Tibial artery (tissue), 4 donors: Measurements from ENCODE around the gene HEBP1.

Experiments
- DNase-seq, 2 donors: peaks; one replicate each; pipeline ENCODE4 v3.0.0-alpha.2; 2019
- H3K27ac ChIP-seq, 2 donors: fragments of 200-600 bp; sonication (generic) in 1 of 2; 1 replicate in 1 of 2; 2 replicates in 1 of 2; pipeline ENCODE4 v1.5.1; 2018 to 2019; ENCODE audit warnings: mild to moderate bottlenecking in 1 of 2
- H3K27me3 ChIP-seq, 2 donors: fragments of 200-600 bp; sonication (generic) in 1 of 2; one replicate each; pipeline versions ENCODE4 v1.5.1 to v1.6.0; 2016 to 2019
- H3K36me3 ChIP-seq, 3 donors: fragments of 200-600 bp; sonication (generic) in 2 of 3; one replicate each; pipeline ENCODE4 v1.5.1; 2016 to 2019; ENCODE audit warnings: mild to moderate bottlenecking in 2 of 3
- H3K4me1 ChIP-seq, 4 donors: fragments of 200-600 bp; sonication (generic) in 2 of 4; 1 replicate in 3 of 4; 2 replicates in 1 of 4; pipeline ENCODE4 v1.5.1; 2016 to 2019
- H3K4me3 ChIP-seq, 2 donors: fragments of 200-600 bp; sonication (generic) in 1 of 2; 1 replicate in 1 of 2; 2 replicates in 1 of 2; pipeline ENCODE4 v1.5.1; 2018 to 2019; ENCODE audit warnings: mild to moderate bottlenecking in 2 of 2
- H3K9me3 ChIP-seq, 3 donors: fragments of 200-600 bp; sonication (generic) in 1 of 3; one replicate each; pipeline ENCODE4 v1.5.1; 2016 to 2019
- intact Hi-C: fragments of 100-400 bp; cut with DNase I; formaldehyde crosslinking; loops from one replicate; pipeline ENCODE4 v1.15.0; 2023; ENCODE audit warnings: low total_unique reads
- TF ChIP-seq, protein P1 (sequence below), 2 experiments: fragments of 200-600 bp in 1 of 2; fragments of 450-650 bp in 1 of 2; IDR thresholded peaks; one replicate each; pipeline ENCODE4 v1.5.1; 2017 to 2019; ENCODE audit warnings: antibody characterized with exemption in 2 of 2, mild to moderate bottlenecking in 1 of 2, moderate library complexity in 1 of 2

Gene HEBP1, protein sequence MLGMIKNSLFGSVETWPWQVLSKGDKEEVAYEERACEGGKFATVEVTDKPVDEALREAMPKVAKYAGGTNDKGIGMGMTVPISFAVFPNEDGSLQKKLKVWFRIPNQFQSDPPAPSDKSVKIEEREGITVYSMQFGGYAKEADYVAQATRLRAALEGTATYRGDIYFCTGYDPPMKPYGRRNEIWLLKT

DNA sequence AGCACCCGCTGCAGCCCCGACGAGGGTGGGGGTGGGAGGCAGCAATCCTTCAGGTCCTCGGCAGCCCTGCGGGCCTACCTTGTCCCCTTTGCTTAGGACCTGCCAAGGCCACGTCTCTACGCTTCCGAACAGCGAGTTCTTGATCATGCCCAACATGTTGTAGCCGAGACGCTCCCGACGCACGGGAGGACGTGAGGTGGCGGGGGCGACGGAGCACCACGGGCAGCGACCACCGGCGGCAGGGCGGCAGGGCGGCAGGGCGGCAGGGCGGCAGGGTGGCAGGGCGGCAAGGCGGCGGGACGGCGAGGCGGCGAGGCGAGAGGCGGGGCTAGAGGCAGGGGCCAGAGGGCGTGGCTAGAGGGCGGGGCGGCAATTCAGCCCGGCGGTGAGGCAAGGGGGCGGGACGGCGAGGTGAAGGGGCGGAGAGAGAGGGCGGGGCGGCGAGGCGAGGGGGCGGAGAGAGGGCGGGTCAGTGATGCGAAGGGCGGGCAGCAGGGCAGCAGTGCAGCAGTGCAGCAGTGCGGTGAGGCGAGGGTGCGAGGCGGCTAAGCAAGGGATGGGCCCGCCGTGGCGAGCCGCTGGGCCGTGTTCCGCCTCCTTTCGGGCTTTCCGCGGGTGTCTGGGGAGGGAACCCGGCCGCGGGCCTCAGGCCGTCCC is at the start of gene HEBP1:
Gene HEBP1 (minus strand): TSS at position 307 of the 657 bp plus-strand sequence. CDS start 151 bp downstream, at position 156.
- Histone ChIP-seq H3K4me3 (peak within 1 kb of the TSS; percentile 69 to 82), H3K36me3 (no peaks in the 10 kb centered on the region), H3K27me3 (no peaks in the 10 kb centered on the region), H3K4me1 (peaks cover 0 to 41% (median 17%) of the 10 kb centered on the region in 4 donors), H3K27ac (peak within 1 kb of the TSS; percentile 88 to 90), H3K9me3 (no peaks in the 10 kb centered on the region)
- TF ChIP-seq, protein P1, sequence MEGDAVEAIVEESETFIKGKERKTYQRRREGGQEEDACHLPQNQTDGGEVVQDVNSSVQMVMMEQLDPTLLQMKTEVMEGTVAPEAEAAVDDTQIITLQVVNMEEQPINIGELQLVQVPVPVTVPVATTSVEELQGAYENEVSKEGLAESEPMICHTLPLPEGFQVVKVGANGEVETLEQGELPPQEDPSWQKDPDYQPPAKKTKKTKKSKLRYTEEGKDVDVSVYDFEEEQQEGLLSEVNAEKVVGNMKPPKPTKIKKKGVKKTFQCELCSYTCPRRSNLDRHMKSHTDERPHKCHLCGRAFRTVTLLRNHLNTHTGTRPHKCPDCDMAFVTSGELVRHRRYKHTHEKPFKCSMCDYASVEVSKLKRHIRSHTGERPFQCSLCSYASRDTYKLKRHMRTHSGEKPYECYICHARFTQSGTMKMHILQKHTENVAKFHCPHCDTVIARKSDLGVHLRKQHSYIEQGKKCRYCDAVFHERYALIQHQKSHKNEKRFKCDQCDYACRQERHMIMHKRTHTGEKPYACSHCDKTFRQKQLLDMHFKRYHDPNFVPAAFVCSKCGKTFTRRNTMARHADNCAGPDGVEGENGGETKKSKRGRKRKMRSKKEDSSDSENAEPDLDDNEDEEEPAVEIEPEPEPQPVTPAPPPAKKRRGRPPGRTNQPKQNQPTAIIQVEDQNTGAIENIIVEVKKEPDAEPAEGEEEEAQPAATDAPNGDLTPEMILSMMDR (IDR thresholded peaks at IDR 0.05): peak in 1 of 2 experiments; percentile 30
- intact Hi-C loops: no loop called here
- DNase-seq: peak; percentile 93 to 97

DNA sequence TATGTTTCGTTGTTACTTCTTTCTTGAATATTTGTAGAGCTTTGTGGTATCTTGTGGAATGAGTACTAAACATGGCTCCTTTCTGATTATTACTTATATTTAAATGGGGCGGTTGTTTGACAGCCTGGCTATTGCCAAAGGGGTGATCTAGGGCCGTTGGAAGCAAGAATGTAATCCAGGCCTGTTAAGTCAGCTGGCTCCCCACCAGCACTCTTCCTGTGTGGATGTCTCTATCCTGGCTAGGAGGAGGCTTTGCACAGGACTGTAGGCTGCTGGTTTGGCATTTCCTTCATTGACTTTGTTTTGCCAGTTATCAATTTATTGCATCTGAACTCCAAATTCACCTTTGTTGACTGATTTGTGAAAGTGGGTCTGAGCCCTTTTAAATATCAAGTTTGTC is 49.8 kb upstream of the HEBP1 start:
- intact Hi-C loops: no loop called here
- no peak for DNase-seq
- Histone ChIP-seq H3K4me3 (no peak overlapping the region), H3K9me3 (peaks cover 0 to 3% (median 0%) of the 10 kb centered on the region in 3 donors), H3K27me3 (no peaks in the 10 kb centered on the region), H3K4me1 (peaks cover 0 to 8% (median 0%) of the 10 kb centered on the region in 4 donors), H3K27ac (no peak overlapping the region), H3K36me3 (no peaks in the 10 kb centered on the region)
- TF ChIP-seq, protein P1 (IDR thresholded peaks at IDR 0.05): no peak

DNA sequence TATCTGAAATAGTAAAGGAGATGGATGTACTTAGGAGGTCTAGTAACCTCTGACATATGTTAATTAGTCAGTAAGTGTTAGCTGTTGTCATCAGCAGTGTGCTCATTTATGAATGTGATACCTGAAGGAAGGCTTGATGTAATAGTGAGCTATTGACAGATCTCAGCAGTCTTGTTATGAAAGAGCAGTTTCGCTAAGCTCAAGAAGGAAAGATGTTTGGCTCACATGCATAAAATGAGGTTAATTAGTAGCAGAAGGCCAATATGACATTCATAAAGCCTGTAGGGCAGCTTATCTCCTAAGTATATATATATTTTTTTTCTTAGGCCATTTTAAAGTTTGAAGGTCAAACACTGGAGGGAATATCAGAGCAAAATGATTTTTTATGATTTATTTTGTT is 46.9 kb upstream of the HEBP1 start:
- no peak overlapping the region for H3K4me3 ChIP-seq
- no peaks in the 10 kb centered on the region for H3K27me3 ChIP-seq
- intact Hi-C loops: no loop called here
- DNase-seq: no peak
- TF ChIP-seq, protein P1 (IDR thresholded peaks at IDR 0.05): no peak
- no peaks in the 10 kb centered on the region for H3K36me3 ChIP-seq
- H3K9me3 ChIP-seq: no peaks in the 10 kb centered on the region
- H3K4me1 ChIP-seq: peaks cover 0 to 15% (median 2%) of the 10 kb centered on the region in 4 donors
- H3K27ac ChIP-seq: no peak overlapping the region

DNA sequence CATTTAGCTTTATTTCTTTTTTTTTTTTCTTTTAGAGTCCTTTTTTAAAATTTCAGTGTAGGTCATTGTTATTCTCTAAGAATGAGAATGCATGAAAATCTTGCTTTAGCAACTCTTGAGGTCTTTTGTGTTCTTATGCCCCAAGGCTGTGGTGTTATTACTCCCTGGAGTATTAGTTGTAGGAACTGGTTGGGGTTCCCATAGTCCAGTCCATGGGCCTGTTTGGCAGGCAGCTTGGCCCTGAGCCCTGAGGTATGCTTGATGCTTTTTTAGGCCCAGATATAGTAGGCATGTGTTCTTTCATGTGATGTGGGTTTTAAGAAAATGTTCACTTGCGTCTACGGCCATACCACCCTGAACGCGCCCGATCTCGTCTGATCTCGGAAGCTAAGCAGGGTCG is 45.8 kb upstream of the HEBP1 start:
- TF ChIP-seq, protein P1 (IDR thresholded peaks at IDR 0.05): no peak
- DNase-seq: no peak
- Histone ChIP-seq H3K9me3 (no peaks in the 10 kb centered on the region), H3K4me1 (peaks cover 0 to 15% (median 2%) of the 10 kb centered on the region in 4 donors), H3K27me3 (no peaks in the 10 kb centered on the region), H3K4me3 (no peak overlapping the region), H3K36me3 (no peaks in the 10 kb centered on the region), H3K27ac (no peak overlapping the region)
- intact Hi-C loops: no loop called here

DNA sequence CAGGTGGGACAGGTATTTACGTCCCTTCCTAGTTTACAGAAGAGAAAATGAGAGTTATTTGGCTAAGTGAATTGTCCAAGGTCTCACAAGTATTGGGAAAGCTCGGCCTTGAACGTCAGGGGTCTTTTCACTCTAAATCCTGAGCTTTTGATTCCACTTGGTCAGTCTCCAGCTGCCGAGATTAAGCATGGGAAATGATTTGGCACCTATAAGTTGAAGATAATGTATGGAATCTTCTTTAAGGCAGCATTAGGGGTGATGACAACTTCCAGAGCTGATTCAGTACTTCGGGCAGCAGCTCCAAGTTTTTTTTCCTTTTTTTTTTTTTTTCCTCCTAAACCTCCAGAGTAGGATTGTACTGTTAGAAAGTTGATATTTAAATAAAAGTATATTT is 44.8 kb upstream of the HEBP1 start:
- Histone ChIP-seq H3K27ac (peak overlapping the region; percentile 72 to 74), H3K9me3 (no peaks in the 10 kb centered on the region), H3K27me3 (no peaks in the 10 kb centered on the region), H3K4me3 (peak overlapping the region; percentile 92 to 99), H3K36me3 (no peaks in the 10 kb centered on the region), H3K4me1 (peaks cover 0 to 15% (median 2%) of the 10 kb centered on the region in 4 donors)
- TF ChIP-seq, protein P1 (IDR thresholded peaks at IDR 0.05): no peak
- DNase-seq: no peak
- intact Hi-C loops: no loop called here
